ENCODE measurements around the gene TUBB3. TPM values are rescaled to one million over a fixed set of nuclear protein-coding genes. Genes with fewer than 3 reads are reported as not detected.
"Not testable (repeated sequence)": the region's sequence is repeated elsewhere in the genome, so short reads cannot be mapped to it uniquely, and the experiment has no call there.

TUBB3 gene
- total RNA-seq, 2 donors from 2014 or later: 2.9 TPM; not detected in 1

GRCh38 chr16:89934611-89935553, 11.7 kb downstream of the TUBB3 start:
- WGBS, 2 donors: 88% methylated on average over 37 to 47 of the region's 61 CpGs
- ATAC-seq: no peak
- Histone ChIP-seq H3K27me3 (no peaks in the 10 kb centered on the region), H3K4me1 (no peaks in the 10 kb centered on the region), H3K27ac (no peak overlapping the region), H3K36me3 (replicated peaks in 1 of 2; ENCODE audit: insufficient read depth in 1 of 2, low read depth in 2 of 2) (no peaks in the 10 kb centered on the region), H3K4me3 (no peak overlapping the region), H3K9me3 (no peaks in the 10 kb centered on the region)
- TF ChIP-seq CTCF (IDR thresholded peaks at IDR 0.05) (no peak), POLR2A (IDR thresholded peaks at IDR 0.05) (no peak)
- no peak for DNase-seq
- intact Hi-C loops (cut with DNase I): no loop called here

- DNase-seq; H3K9me3 ChIP-seq; H3K27ac ChIP-seq; ATAC-seq; H3K27me3 ChIP-seq; H3K4me1 ChIP-seq; H3K36me3 ChIP-seq (replicated peaks in 1 of 2; ENCODE audit: insufficient read depth in 1 of 2, low read depth in 2 of 2); intact Hi-C loops (cut with DNase I); H3K4me3 ChIP-seq: not testable (repeated sequence)
- 80 to 84% methylated on average over 19 to 27 of the region's 27 CpGs for WGBS, 2 donors
Observed at GRCh38 chr16:89935620-89936019, 12.5 kb downstream of the TUBB3 start.

- ATAC-seq (no peak), DNase-seq (no peak)
- Histone ChIP-seq H3K27ac (no peak overlapping the region), H3K36me3 (replicated peaks in 1 of 2; ENCODE audit: insufficient read depth in 1 of 2, low read depth in 2 of 2) (no peaks in the 10 kb centered on the region), H3K4me3 (no peak overlapping the region), H3K4me1 (no peaks in the 10 kb centered on the region), H3K27me3 (no peaks in the 10 kb centered on the region), H3K9me3 (no peaks in the 10 kb centered on the region)
- WGBS, 2 donors: 61 to 65% methylated on average over 6 to 13 of the region's 13 CpGs
- intact Hi-C loops (cut with DNase I): no loop called here
- TF ChIP-seq POLR2A (IDR thresholded peaks at IDR 0.05): no peak
Observed at GRCh38 chr16:89936034-89936433, 12.9 kb downstream of the TUBB3 start.

GRCh38 chr16:89936508-89936907, 13.4 kb downstream of the TUBB3 start:
- ATAC-seq (no peak), DNase-seq (no peak)
- Histone ChIP-seq H3K27me3 (no peaks in the 10 kb centered on the region), H3K4me3 (no peak overlapping the region), H3K4me1 (no peaks in the 10 kb centered on the region), H3K27ac (no peak overlapping the region), H3K36me3 (replicated peaks in 1 of 2; ENCODE audit: insufficient read depth in 1 of 2, low read depth in 2 of 2) (no peaks in the 10 kb centered on the region), H3K9me3 (no peaks in the 10 kb centered on the region)
- intact Hi-C loops (cut with DNase I): no loop called here
- 55 to 89% methylated on average over 4 to 14 of the region's 14 CpGs for WGBS, 2 donors
- no peak for TF ChIP-seq CTCF (IDR thresholded peaks at IDR 0.05)
- no peak for TF ChIP-seq POLR2A (IDR thresholded peaks at IDR 0.05)

- no peak for ATAC-seq
- no peaks in the 10 kb centered on the region for H3K27me3 ChIP-seq
- WGBS, 2 donors: 80 to 88% methylated on average over 14 to 20 of the region's 20 CpGs
- H3K27ac ChIP-seq: no peak overlapping the region
- TF ChIP-seq POLR2A (IDR thresholded peaks at IDR 0.05) (no peak), CTCF (IDR thresholded peaks at IDR 0.05) (no peak)
- no peaks in the 10 kb centered on the region for H3K4me1 ChIP-seq
- no peak overlapping the region for H3K4me3 ChIP-seq
- H3K36me3 ChIP-seq (replicated peaks in 1 of 2; ENCODE audit: insufficient read depth in 1 of 2, low read depth in 2 of 2): no peaks in the 10 kb centered on the region
- H3K9me3 ChIP-seq: no peaks in the 10 kb centered on the region
- DNase-seq: no peak
- intact Hi-C loops (cut with DNase I): no loop called here
Observed at GRCh38 chr16:89936981-89937380, 13.8 kb downstream of the TUBB3 start.
